ENCODE results near the gene ZNF140. TPM values are rescaled to one million over a fixed set of nuclear protein-coding genes. Genes with fewer than 3 reads are reported as not detected.

Gene ZNF140
- total and polyA plus RNA-seq, 2 experiments from 2014 or later = 21.8 to 24.1 TPM

GRCh38 chr12:133130038-133130807, 49.5 kb downstream of the ZNF140 start, which contains the start of the genes ZNF10 and ZNF891:
Gene ZNF10, plus strand, starts transcription at chr12:133130627. Its CDS starts 13,866 bp downstream, at chr12:133144493.
Gene ZNF891, minus strand, starts transcription at chr12:133130274. Its CDS starts 8,356 bp downstream, at chr12:133121918.
- TF ChIP-seq EZH2 (IDR thresholded peaks at IDR 0.05; ENCODE audit: borderline replicate concordance) (no peak), EZH2phosphoT487 (IDR thresholded peaks at IDR 0.05; ENCODE audit: low read depth, severe bottlenecking, unreplicated experiment) (no peak)
- TF ChIP-seq, protein P1, sequence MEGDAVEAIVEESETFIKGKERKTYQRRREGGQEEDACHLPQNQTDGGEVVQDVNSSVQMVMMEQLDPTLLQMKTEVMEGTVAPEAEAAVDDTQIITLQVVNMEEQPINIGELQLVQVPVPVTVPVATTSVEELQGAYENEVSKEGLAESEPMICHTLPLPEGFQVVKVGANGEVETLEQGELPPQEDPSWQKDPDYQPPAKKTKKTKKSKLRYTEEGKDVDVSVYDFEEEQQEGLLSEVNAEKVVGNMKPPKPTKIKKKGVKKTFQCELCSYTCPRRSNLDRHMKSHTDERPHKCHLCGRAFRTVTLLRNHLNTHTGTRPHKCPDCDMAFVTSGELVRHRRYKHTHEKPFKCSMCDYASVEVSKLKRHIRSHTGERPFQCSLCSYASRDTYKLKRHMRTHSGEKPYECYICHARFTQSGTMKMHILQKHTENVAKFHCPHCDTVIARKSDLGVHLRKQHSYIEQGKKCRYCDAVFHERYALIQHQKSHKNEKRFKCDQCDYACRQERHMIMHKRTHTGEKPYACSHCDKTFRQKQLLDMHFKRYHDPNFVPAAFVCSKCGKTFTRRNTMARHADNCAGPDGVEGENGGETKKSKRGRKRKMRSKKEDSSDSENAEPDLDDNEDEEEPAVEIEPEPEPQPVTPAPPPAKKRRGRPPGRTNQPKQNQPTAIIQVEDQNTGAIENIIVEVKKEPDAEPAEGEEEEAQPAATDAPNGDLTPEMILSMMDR (IDR thresholded peaks at IDR 0.05; ENCODE audit: poor library complexity) = no peak
- peak within 1 kb of the TSS; percentile 98 for H3K27ac ChIP-seq
- peaks cover 52% of the 10 kb centered on the region for H3K79me2 ChIP-seq
- H3K36me3 ChIP-seq (replicated peaks; ENCODE audit: insufficient read depth, low read depth) = no peaks in the 10 kb centered on the region
- peaks cover 30% of the 10 kb centered on the region for H3K9me3 ChIP-seq (ENCODE audit: low read depth)
- H4K20me1 ChIP-seq (ENCODE audit: insufficient read depth, poor library complexity, severe bottlenecking) = no peaks in the 10 kb centered on the region
- no peaks in the 10 kb centered on the region for H3K27me3 ChIP-seq
- WGBS (ENCODE audit: low lambda C conversion rate, missing lambda C conversion rate) = under 1% methylated on average over 77 of the region's 87 CpGs
- peaks cover 5% of the 10 kb centered on the region for H3K4me1 ChIP-seq (ENCODE audit: insufficient read depth)
- peak within 1 kb of the TSS; percentile 97 for H2AFZ ChIP-seq
- peak within 1 kb of the TSS; percentile 80 for H3K4me2 ChIP-seq
- H3K9me2 ChIP-seq (replicated peaks; ENCODE audit: insufficient read depth) = no peaks in the 10 kb centered on the region
- H3K4me3 ChIP-seq = peak within 1 kb of the TSS; percentile 65
- peak; percentile 98 for DNase-seq (ENCODE audit: low spot score)

DNA sequence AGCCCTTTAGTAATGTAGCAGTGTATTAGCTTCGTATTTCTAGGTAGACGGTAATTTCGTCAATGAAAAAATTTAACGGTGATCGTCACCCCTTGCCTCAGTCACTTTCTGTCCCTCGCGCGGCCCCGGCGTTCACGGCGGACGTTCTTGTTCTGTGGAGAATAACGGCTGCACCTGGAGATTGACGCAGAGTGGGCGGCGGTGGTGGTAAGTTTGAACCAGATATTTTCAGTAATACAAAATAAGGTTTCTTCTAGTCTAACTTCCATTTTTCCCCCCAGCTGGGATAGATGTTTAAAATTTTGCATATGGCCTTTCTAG, 50.0 kb downstream of the ZNF140 start:
- under 1% methylated on average over 17 of the region's 17 CpGs for WGBS (ENCODE audit: low lambda C conversion rate, missing lambda C conversion rate)
- Histone ChIP-seq H3K4me3 (peak overlapping the region; percentile 65), H4K20me1 (ENCODE audit: insufficient read depth, poor library complexity, severe bottlenecking) (no peaks in the 10 kb centered on the region), H3K4me1 (ENCODE audit: insufficient read depth) (peaks cover 5% of the 10 kb centered on the region), H3K27me3 (no peaks in the 10 kb centered on the region), H3K4me2 (peak overlapping the region; percentile 78), H3K79me2 (peaks cover 47% of the 10 kb centered on the region), H3K36me3 (replicated peaks; ENCODE audit: insufficient read depth, low read depth) (no peaks in the 10 kb centered on the region), H3K9me2 (replicated peaks; ENCODE audit: insufficient read depth) (no peaks in the 10 kb centered on the region), H2AFZ (peak overlapping the region; percentile 97), H3K9me3 (ENCODE audit: low read depth) (peaks cover 26% of the 10 kb centered on the region), H3K27ac (peak overlapping the region; percentile 98)
- no peak for TF ChIP-seq EZH2 (IDR thresholded peaks at IDR 0.05; ENCODE audit: borderline replicate concordance)
- DNase-seq (ENCODE audit: low spot score) = peak; percentile 32

- Histone ChIP-seq H3K27me3 (no peaks in the 10 kb centered on the region), H3K4me1 (ENCODE audit: insufficient read depth) (peaks cover 5% of the 10 kb centered on the region), H3K79me2 (peaks cover 23% of the 10 kb centered on the region), H3K4me2 (no peak overlapping the region), H2AFZ (no peak overlapping the region), H3K36me3 (replicated peaks; ENCODE audit: insufficient read depth, low read depth) (peaks cover 14% of the 10 kb centered on the region), H3K27ac (no peak overlapping the region), H3K9me2 (replicated peaks; ENCODE audit: insufficient read depth) (no peaks in the 10 kb centered on the region), H3K4me3 (no peak overlapping the region), H3K9me3 (ENCODE audit: low read depth) (peaks cover 26% of the 10 kb centered on the region), H4K20me1 (ENCODE audit: insufficient read depth, poor library complexity, severe bottlenecking) (no peaks in the 10 kb centered on the region)
- no peak for DNase-seq (ENCODE audit: low spot score)
- 96% methylated on average over 2 of the region's 2 CpGs for WGBS (ENCODE audit: low lambda C conversion rate, missing lambda C conversion rate)
- TF ChIP-seq, protein P1 (IDR thresholded peaks at IDR 0.05; ENCODE audit: poor library complexity) = no peak
- TF ChIP-seq EZH2phosphoT487 (IDR thresholded peaks at IDR 0.05; ENCODE audit: low read depth, severe bottlenecking, unreplicated experiment) = no peak
- TF ChIP-seq EZH2 (IDR thresholded peaks at IDR 0.05; ENCODE audit: borderline replicate concordance) = no peak
Observed at GRCh38 chr12:133135747-133136146, 55.0 kb downstream of the ZNF140 start.

GRCh38 chr12:133145981-133146380, 65.3 kb downstream of the ZNF140 start:
- Histone ChIP-seq H3K27ac (no peak overlapping the region), H4K20me1 (ENCODE audit: insufficient read depth, poor library complexity, severe bottlenecking) (no peaks in the 10 kb centered on the region), H3K4me2 (no peak overlapping the region), H3K79me2 (no peaks in the 10 kb centered on the region), H3K27me3 (no peaks in the 10 kb centered on the region), H3K4me1 (ENCODE audit: insufficient read depth) (no peaks in the 10 kb centered on the region), H2AFZ (no peak overlapping the region), H3K9me2 (replicated peaks; ENCODE audit: insufficient read depth) (no peaks in the 10 kb centered on the region), H3K4me3 (no peak overlapping the region), H3K9me3 (ENCODE audit: low read depth) (peaks cover 35% of the 10 kb centered on the region), H3K36me3 (replicated peaks; ENCODE audit: insufficient read depth, low read depth) (peaks cover 24% of the 10 kb centered on the region)
- DNase-seq (ENCODE audit: low spot score) = no peak
- WGBS (ENCODE audit: low lambda C conversion rate, missing lambda C conversion rate) = 96% methylated on average over 2 of the region's 2 CpGs
- no peak for TF ChIP-seq EZH2 (IDR thresholded peaks at IDR 0.05; ENCODE audit: borderline replicate concordance)
- TF ChIP-seq EZH2phosphoT487 (IDR thresholded peaks at IDR 0.05; ENCODE audit: low read depth, severe bottlenecking, unreplicated experiment) = no peak
- TF ChIP-seq, protein P1 (IDR thresholded peaks at IDR 0.05; ENCODE audit: poor library complexity) = no peak
